HepG2 (cell line): ENCODE data around the gene DLG5. TPM values are rescaled to one million over a fixed set of nuclear protein-coding genes. Genes with fewer than 3 reads are reported as not detected.

ENCODE experiments used
- ATAC-seq: fragments of 200-7000 bp; cut with Tn5 transposase; 3 replicates; pipeline ENCODE4 v1.9.1; 2020; ENCODE audit warnings: mild to moderate bottlenecking, moderate library complexity
- BruUV-seq: library from RNA; stranded (reverse); fragments of 400-500 nt; replicated peaks from 2 replicates; lab custom pipeline; 2021; lab: Mats Ljungman, UMichigan
- CTCF ChIA-PET: fragments of 300-600 bp; formaldehyde crosslinking; extraction: SDS; loops from one replicate; lab custom pipeline; 2021; ENCODE audit warnings: low total read pairs, inconsistent platforms, low intra/inter-chr PET ratio; lab: Yijun Ruan, JAX
- POLR2A ChIA-PET: fragments of 350-600 bp; sonication (Branson Sonifier 250); formaldehyde crosslinking; loops from one replicate; lab custom pipeline; 2020; ENCODE audit warnings: antibody characterized with exemption, inconsistent platforms; lab: Yijun Ruan, JAX
- DNase-seq: peaks from one replicate; pipeline ENCODE4 v3.0.0-alpha.2; 2015; ENCODE audit warnings: low spot score
- FAIRE-seq: peaks from 3 replicates; lab custom pipeline; 2011; peaks lifted over from hg19 to GRCh38; lab: Jason Lieb, UNC
- H2AFZ ChIP-seq: one replicate; pipeline ENCODE4 v1.6.1; 2011; ENCODE audit warnings: low read length, inconsistent platforms
- H3K27ac ChIP-seq: fragments of 300-600 bp; 3 replicates; pipeline ENCODE4 v1.8.0; 2011; ENCODE audit warnings: mixed run types, mild to moderate bottlenecking, mixed read lengths, low read length, inconsistent platforms; ENCODE audit not compliant: insufficient read depth; ENCODE audit errors: extremely low read length
- H3K27me3 ChIP-seq, 2 experiments: fragments of 200-600 bp in 1 of 2; 2 replicates in 1 of 2; 3 replicates in 1 of 2; pipeline versions ENCODE4 v1.6.0 to v1.8.0; 2011; ENCODE audit warnings: low read length in 2 of 2, mild to moderate bottlenecking in 2 of 2, moderate library complexity in 2 of 2, inconsistent platforms in 1 of 2; ENCODE audit not compliant: insufficient read depth in 2 of 2, control insufficient read depth in 1 of 2
- H3K36me3 ChIP-seq, 2 experiments: fragments of 200-600 bp in 1 of 2; replicated peaks in 1 of 2; 2 replicates in 1 of 2; 3 replicates in 1 of 2; pipeline versions ENCODE4 v1.5.1 to v1.8.0; 2011; ENCODE audit warnings: low read length in 2 of 2, inconsistent platforms in 1 of 2; ENCODE audit not compliant: insufficient read depth in 2 of 2, control insufficient read depth in 1 of 2
- H3K4me1 ChIP-seq: 2 replicates; pipeline ENCODE4 v1.5.1; 2012; ENCODE audit warnings: low read length, inconsistent platforms; ENCODE audit not compliant: insufficient read depth
- H3K4me2 ChIP-seq: 2 replicates; pipeline ENCODE4 v1.6.0; 2011; ENCODE audit warnings: low read depth, low read length, inconsistent platforms
- H3K4me3 ChIP-seq, 3 experiments: fragments of 200-600 bp in 1 of 3; sonication (generic), shearing (Covaris generic) in 1 of 3; replicated peaks in 1 of 3; 2 replicates each; pipeline ENCODE4 v1.5.1; 2011 to 2016; ENCODE audit warnings: low read length in 3 of 3, inconsistent platforms in 2 of 3, low read depth in 2 of 3, mild to moderate bottlenecking in 2 of 3, control low read depth in 1 of 3, mixed read lengths in 1 of 3; ENCODE audit not compliant: insufficient read depth in 1 of 3
- H3K79me2 ChIP-seq: one replicate; pipeline ENCODE4 v1.6.1; 2011; ENCODE audit warnings: low read length, inconsistent platforms; ENCODE audit not compliant: insufficient read depth
- H3K9ac ChIP-seq: 2 replicates; pipeline ENCODE4 v1.6.0; 2011; ENCODE audit warnings: mild to moderate bottlenecking, low read depth, low read length, inconsistent platforms; ENCODE audit not compliant: insufficient read depth
- H3K9me3 ChIP-seq: 2 replicates; pipeline ENCODE4 v1.5.1; 2012; ENCODE audit warnings: mild to moderate bottlenecking, low read length
- H4K20me1 ChIP-seq: 2 replicates; pipeline ENCODE4 v1.6.0; 2011; ENCODE audit warnings: inconsistent platforms, mild to moderate bottlenecking, low read length, moderate library complexity; ENCODE audit not compliant: insufficient read depth
- ELF4 ChIP-seq: sonication (generic); formaldehyde crosslinking; IDR thresholded peaks from 2 replicates; pipeline ENCODE4 v1.5.0; 2020; ENCODE audit warnings: missing genetic modification reagents, mild to moderate bottlenecking, moderate library complexity, borderline replicate concordance
- JUND ChIP-seq: sonication (generic); formaldehyde crosslinking; IDR thresholded peaks from 2 replicates; pipeline ENCODE4 v1.8.0; 2022; ENCODE audit warnings: mild to moderate bottlenecking, missing genetic modification reagents
- MEIS1 ChIP-seq: sonication (generic); formaldehyde crosslinking; IDR thresholded peaks from 2 replicates; pipeline ENCODE4 v1.9.0; 2021; ENCODE audit warnings: mild to moderate bottlenecking, missing genetic modification reagents, moderate library complexity, borderline replicate concordance
- NCOA1 ChIP-seq: sonication (generic); formaldehyde crosslinking; IDR thresholded peaks from 2 replicates; pipeline ENCODE4 v1.9.0; 2021; ENCODE audit warnings: missing genetic modification reagents
- ONECUT2 ChIP-seq: sonication (generic); formaldehyde crosslinking; IDR thresholded peaks from 2 replicates; pipeline ENCODE4 v1.4.0; 2020; ENCODE audit warnings: missing genetic modification reagents
- PAX8 ChIP-seq: sonication (generic); formaldehyde crosslinking; IDR thresholded peaks from 2 replicates; pipeline ENCODE4 v1.8.0; 2022; ENCODE audit warnings: mild to moderate bottlenecking, missing genetic modification reagents, borderline replicate concordance
- SCMH1 ChIP-seq: sonication (generic); formaldehyde crosslinking; IDR thresholded peaks from 2 replicates; pipeline ENCODE4 v1.9.0; 2021; ENCODE audit warnings: missing genetic modification reagents, mild to moderate bottlenecking, borderline replicate concordance
- SP140L ChIP-seq: sonication (generic); formaldehyde crosslinking; IDR thresholded peaks from 2 replicates; pipeline ENCODE4 v1.4.0; 2020; ENCODE audit warnings: missing genetic modification reagents, borderline replicate concordance
- ZIK1 ChIP-seq: sonication (generic); formaldehyde crosslinking; IDR thresholded peaks from 2 replicates; pipeline ENCODE4 v1.5.0; 2020; ENCODE audit warnings: mild to moderate bottlenecking, low read depth, missing genetic modification reagents, borderline replicate concordance
- ZNF224 ChIP-seq: sonication (generic); formaldehyde crosslinking; IDR thresholded peaks from 2 replicates; pipeline ENCODE4 v1.5.0; 2020; ENCODE audit warnings: mild to moderate bottlenecking, missing genetic modification reagents
- ZNF547 ChIP-seq: sonication (generic); formaldehyde crosslinking; IDR thresholded peaks from 2 replicates; pipeline ENCODE4 v1.5.1; 2020; ENCODE audit warnings: mild to moderate bottlenecking, missing genetic modification reagents
- WGBS: methylation state at CpG from one replicate; pipeline ENCODE4 v1.1.6; 2017; ENCODE audit warnings: low lambda C conversion rate; 5-methylcytosine and 5-hydroxymethylcytosine counted together
- in situ Hi-C: cut with HindIII; loops from 2 replicates; pipeline ENCODE4 v1.10.0; 2017; ENCODE audit warnings: low pct_unique_long_range_greater_than_20kb; ENCODE audit not compliant: extremely low pct_ligation_motif_present
- intact Hi-C: fragments of 100-400 bp; cut with micrococcal nuclease; formaldehyde crosslinking; loops from one replicate; pipeline ENCODE4 v1.10.0; 2022; ENCODE audit not compliant: unreplicated experiment
- polyA plus RNA-seq, 8 experiments: library from polyadenylated mRNA; depleted of rRNA in 3 of 8; stranded (reverse) in 7 of 8; unstranded in 1 of 8; fragments of >200 nt; fragmentation: Illumina TruSeq in 4 of 8; extraction: Trizol in 4 of 8; gene quantifications; 2 replicates each; pipeline versions ENCODE4 v1.2.1 to v1.2.3, GENCODE V29; 2011 to 2016; ENCODE audit warnings: low read depth in 4 of 8, missing spikeins in 1 of 8, mixed read lengths in 1 of 8; ENCODE audit not compliant: insufficient read depth in 1 of 8
- total RNA-seq, 5 experiments: library from RNA; depleted of rRNA; stranded (reverse); fragments of >200 nt; fragmentation: Illumina TruSeq; extraction: Trizol; gene quantifications; 2 replicates each; pipeline ENCODE4 v1.2.3, GENCODE V29; 2016; ENCODE audit warnings: low read depth in 1 of 5
- TF ChIP-seq, protein P1 (sequence below): IDR thresholded peaks from 2 replicates; pipeline ENCODE4 v1.6.1; 2016; ENCODE audit warnings: control low read depth
- TF ChIP-seq, protein P2 (sequence below): sonication (generic); formaldehyde crosslinking; IDR thresholded peaks from 2 replicates; pipeline ENCODE4 v1.9.0; 2021; ENCODE audit warnings: missing genetic modification reagents, borderline replicate concordance
- TF ChIP-seq, protein P3 (sequence below), 2 experiments: sonication (generic) in 1 of 2; formaldehyde crosslinking in 1 of 2; IDR thresholded peaks; 2 replicates each; pipeline versions ENCODE4 v1.4.0 to v1.6.1; 2016 to 2020; ENCODE audit warnings: borderline replicate concordance in 1 of 2, low read depth in 1 of 2, mild to moderate bottlenecking in 1 of 2, missing genetic modification reagents in 1 of 2

The DLG5 gene
- total and polyA plus RNA-seq, 2 of the 13 experiments (the other 11 are each of a cell fraction or from before 2014, with no cell fraction given), result 15.5 to 18.2 TPM

DNA sequence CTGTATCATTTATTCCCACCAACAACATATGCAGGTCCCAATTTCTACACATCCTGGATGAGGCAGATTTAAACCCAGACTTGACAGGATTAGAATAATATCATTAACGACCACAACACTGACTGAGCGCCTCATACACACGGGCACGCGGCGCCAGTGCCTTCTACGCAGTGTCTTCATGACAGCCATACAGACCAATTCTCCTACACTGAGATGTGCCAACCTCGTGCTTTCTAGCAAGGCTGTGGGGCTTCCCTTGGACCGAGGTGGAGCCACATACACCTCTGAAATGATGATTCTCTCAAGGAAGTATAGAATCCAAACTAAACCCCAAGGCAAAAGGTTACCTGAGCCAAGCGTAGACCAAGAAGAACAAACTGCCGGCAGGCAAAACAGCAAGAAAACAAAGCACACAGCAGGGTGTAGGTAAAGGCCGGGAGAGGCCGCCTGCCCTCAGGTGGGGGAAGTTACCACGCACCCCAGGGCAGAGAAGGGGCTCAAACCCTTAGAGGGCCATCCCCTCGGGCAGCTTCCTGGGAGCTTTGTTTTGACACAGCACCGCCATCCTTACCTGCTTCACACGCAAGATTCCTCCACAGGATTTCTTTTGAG is 75.8 kb downstream of the DLG5 start (continued):
- TF ChIP-seq JUND (CRISPR knock-in tag) (no peak), ZNF224 (no peak), ELF4 (CRISPR knock-in tag) (no peak), MEIS1 (CRISPR knock-in tag) (no peak), ZIK1 (no peak), ONECUT2 (no peak), PAX8 (CRISPR knock-in tag) (no peak)
- TF ChIP-seq, protein P1, sequence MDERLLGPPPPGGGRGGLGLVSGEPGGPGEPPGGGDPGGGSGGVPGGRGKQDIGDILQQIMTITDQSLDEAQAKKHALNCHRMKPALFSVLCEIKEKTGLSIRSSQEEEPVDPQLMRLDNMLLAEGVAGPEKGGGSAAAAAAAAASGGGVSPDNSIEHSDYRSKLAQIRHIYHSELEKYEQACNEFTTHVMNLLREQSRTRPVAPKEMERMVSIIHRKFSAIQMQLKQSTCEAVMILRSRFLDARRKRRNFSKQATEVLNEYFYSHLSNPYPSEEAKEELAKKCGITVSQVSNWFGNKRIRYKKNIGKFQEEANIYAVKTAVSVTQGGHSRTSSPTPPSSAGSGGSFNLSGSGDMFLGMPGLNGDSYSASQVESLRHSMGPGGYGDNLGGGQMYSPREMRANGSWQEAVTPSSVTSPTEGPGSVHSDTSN (CRISPR knock-in tag), result no peak
- TF ChIP-seq, protein P2, sequence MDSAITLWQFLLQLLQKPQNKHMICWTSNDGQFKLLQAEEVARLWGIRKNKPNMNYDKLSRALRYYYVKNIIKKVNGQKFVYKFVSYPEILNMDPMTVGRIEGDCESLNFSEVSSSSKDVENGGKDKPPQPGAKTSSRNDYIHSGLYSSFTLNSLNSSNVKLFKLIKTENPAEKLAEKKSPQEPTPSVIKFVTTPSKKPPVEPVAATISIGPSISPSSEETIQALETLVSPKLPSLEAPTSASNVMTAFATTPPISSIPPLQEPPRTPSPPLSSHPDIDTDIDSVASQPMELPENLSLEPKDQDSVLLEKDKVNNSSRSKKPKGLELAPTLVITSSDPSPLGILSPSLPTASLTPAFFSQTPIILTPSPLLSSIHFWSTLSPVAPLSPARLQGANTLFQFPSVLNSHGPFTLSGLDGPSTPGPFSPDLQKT, result no peak

DNA sequence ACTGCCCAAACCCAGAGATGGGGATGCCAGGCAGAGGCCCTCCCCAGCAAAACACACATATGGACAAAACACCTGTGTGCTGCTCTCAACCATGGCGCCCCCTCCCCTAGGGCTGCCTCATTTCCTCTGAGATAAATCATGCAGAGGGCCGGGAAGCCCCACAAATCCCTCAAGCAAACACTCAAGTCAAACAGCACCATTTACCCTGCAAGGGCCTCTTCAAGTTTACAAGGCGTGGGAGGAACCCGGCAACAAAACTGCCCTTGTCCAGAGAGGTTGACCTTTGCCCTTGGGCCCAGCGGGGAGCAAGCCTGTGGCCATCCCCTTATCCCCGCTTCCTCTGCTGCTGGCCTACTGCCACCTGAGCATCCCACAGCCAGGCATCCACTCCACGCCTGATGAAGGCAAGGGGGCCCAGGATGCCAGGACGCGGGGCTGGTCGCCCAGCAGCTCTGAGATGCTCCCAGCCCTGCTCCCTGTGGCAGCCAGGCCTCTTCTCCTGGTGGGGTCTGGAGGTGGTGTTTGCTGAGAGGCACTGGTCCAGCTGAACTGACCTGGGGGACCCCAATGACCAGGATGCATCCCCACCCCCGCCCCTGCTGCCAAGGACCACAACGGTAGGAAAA is 77.4 kb downstream of the DLG5 start:
- in situ Hi-C loops, result loop anchor here (5.0 to 10.0 kb wide), 3 partner anchors 38 to 176 kb away; partner anchors contain the start of gene POLR3A
- H3K79me2 ChIP-seq, result peaks cover 2% of the 10 kb centered on the region
- ATAC-seq (peak; percentile 91), DNase-seq (peak; percentile 99), FAIRE-seq (peak; percentile 94)
- CTCF ChIA-PET, result no interaction called here
- peak overlapping the region; percentile 53 for H3K4me2 ChIP-seq
- H3K4me3 ChIP-seq, result no peak overlapping the region; a peak in 1 of 6 replicates
- no peak overlapping the region for H3K9ac ChIP-seq
- peaks cover 15 to 42% of the 10 kb centered on the region in 2 experiments for H3K36me3 ChIP-seq
- peaks cover 81% of the 10 kb centered on the region for H3K4me1 ChIP-seq
- BruUV-seq, result no TSS peak
- intact Hi-C loops, result loop anchor here (1.0 to 5.0 kb wide), 5 partner anchors 38 to 180 kb away; partner anchors contain the start of genes DLG5 and POLR3A
- POLR2A ChIA-PET, result interaction anchor here (1.0 to 1.1 kb wide), 2 partner anchors 38 to 40 kb away, joined by 3 to 4 read pairs; no protein-coding TSS in a partner anchor
- WGBS, result 11% methylated on average over 3 of the region's 12 CpGs
- peak overlapping the region; percentile 68 for H3K27ac ChIP-seq
- no peak overlapping the region for H2AFZ ChIP-seq
- no peaks in the 10 kb centered on the region for H4K20me1 ChIP-seq
- H3K27me3 ChIP-seq, result no peaks in the 10 kb centered on the region
- no peaks in the 10 kb centered on the region for H3K9me3 ChIP-seq
- TF ChIP-seq ONECUT2 (no peak), NCOA1 (peak; percentile 76; the same call in 1 of the 2 replicates), SCMH1 (CRISPR knock-in tag) (no peak), ZNF547 (CRISPR knock-in tag) (peak; percentile 40; the same call in 1 of the 2 replicates), SP140L (CRISPR knock-in tag) (0 out of 2 replicates have a peak, but pooled peaks have one; percentile 29)
- TF ChIP-seq, protein P3, sequence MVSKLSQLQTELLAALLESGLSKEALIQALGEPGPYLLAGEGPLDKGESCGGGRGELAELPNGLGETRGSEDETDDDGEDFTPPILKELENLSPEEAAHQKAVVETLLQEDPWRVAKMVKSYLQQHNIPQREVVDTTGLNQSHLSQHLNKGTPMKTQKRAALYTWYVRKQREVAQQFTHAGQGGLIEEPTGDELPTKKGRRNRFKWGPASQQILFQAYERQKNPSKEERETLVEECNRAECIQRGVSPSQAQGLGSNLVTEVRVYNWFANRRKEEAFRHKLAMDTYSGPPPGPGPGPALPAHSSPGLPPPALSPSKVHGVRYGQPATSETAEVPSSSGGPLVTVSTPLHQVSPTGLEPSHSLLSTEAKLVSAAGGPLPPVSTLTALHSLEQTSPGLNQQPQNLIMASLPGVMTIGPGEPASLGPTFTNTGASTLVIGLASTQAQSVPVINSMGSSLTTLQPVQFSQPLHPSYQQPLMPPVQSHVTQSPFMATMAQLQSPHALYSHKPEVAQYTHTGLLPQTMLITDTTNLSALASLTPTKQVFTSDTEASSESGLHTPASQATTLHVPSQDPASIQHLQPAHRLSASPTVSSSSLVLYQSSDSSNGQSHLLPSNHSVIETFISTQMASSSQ (IDR thresholded peaks at IDR 0.05; ENCODE audit: low read depth), result peak; percentile 56
- TF ChIP-seq, protein P3 (CRISPR knock-in tag; IDR thresholded peaks at IDR 0.05; ENCODE audit: borderline replicate concordance), result peak; percentile 96
